ENCODE measurements around the gene BANK1. TPM values are rescaled to one million over a fixed set of nuclear protein-coding genes. Genes with fewer than 3 reads are reported as not detected.

The BANK1 gene
- total RNA-seq, 2 experiments from 2014 or later, result 0.20 to 0.22 TPM

- peaks cover 3% of the 10 kb centered on the region for H3K9me3 Mint-ChIP-seq
- no peaks in the 10 kb centered on the region for H3K4me1 ChIP-seq (ENCODE audit: insufficient read depth, low read length)
- no peak for ATAC-seq (ENCODE audit: poor library complexity)
These were observed 201.9 kb downstream of the BANK1 start for GRCh38 chr4:101992446-101992845.

GRCh38 chr4:101993002-101993841, 202.7 kb downstream of the BANK1 start:
- Histone ChIP-seq H3K36me3 (ENCODE audit: insufficient read depth, low read length) (no peaks in the 10 kb centered on the region), H3K4me1 (ENCODE audit: insufficient read depth, low read length) (no peaks in the 10 kb centered on the region), H3K4me3 (ENCODE audit: low read length) (no peak overlapping the region), H3K9me3 (ENCODE audit: control insufficient read depth in 1 of 2, insufficient read depth in 1 of 2, low read length in 2 of 2) (no peaks in the 10 kb centered on the region), H3K27me3 (ENCODE audit: control insufficient read depth in 1 of 2, insufficient read depth in 2 of 2, low read length in 2 of 2) (no peaks in the 10 kb centered on the region), H3K27ac (ENCODE audit: low read depth in 1 of 2, low read length in 2 of 2) (no peak overlapping the region)
- no peaks in the 10 kb centered on the region for H3K27me3 Mint-ChIP-seq
- H3K4me1 Mint-ChIP-seq (ENCODE audit: low read depth), result no peaks in the 10 kb centered on the region
- no peak for DNase-seq
- no peaks in the 10 kb centered on the region for H3K36me3 Mint-ChIP-seq (ENCODE audit: low read depth)
- CTCF ChIA-PET, result no interaction called here
- ATAC-seq (ENCODE audit: poor library complexity), result no peak
- TF ChIP-seq CTCF (IDR thresholded peaks at IDR 0.05), result no peak
- POLR2A ChIA-PET, result no interaction called here
- intact Hi-C loops (cut with DNase I, micrococcal nuclease), result no loop called here
- H3K4me3 Mint-ChIP-seq, result no peak overlapping the region
- peaks cover 3% of the 10 kb centered on the region for H3K9me3 Mint-ChIP-seq
- no peak overlapping the region for H3K27ac Mint-ChIP-seq

More at GRCh38 chr4:101992446-101992845, 201.9 kb downstream of the BANK1 start:
- H3K27me3 ChIP-seq (ENCODE audit: control insufficient read depth in 1 of 2, insufficient read depth in 2 of 2, low read length in 2 of 2), result no peaks in the 10 kb centered on the region
- no peak overlapping the region for H3K4me3 ChIP-seq (ENCODE audit: low read length)
- TF ChIP-seq CTCF (IDR thresholded peaks at IDR 0.05), result no peak
- H3K27ac ChIP-seq (ENCODE audit: low read depth in 1 of 2, low read length in 2 of 2), result no peak overlapping the region
- Mint-ChIP-seq H3K27ac (no peak overlapping the region), H3K4me3 (no peak overlapping the region), H3K27me3 (no peaks in the 10 kb centered on the region), H3K36me3 (ENCODE audit: low read depth) (no peaks in the 10 kb centered on the region), H3K4me1 (ENCODE audit: low read depth) (no peaks in the 10 kb centered on the region)
- H3K9me3 ChIP-seq (ENCODE audit: control insufficient read depth in 1 of 2, insufficient read depth in 1 of 2, low read length in 2 of 2), result no peaks in the 10 kb centered on the region
- H3K36me3 ChIP-seq (ENCODE audit: insufficient read depth, low read length), result no peaks in the 10 kb centered on the region
- intact Hi-C loops (cut with DNase I, micrococcal nuclease), result no loop called here
- DNase-seq, result no peak
- ChIA-PET CTCF (no interaction called here), POLR2A (no interaction called here)

GRCh38 chr4:101993842-101994775, 203.6 kb downstream of the BANK1 start:
- POLR2A ChIA-PET, result no interaction called here
- Histone ChIP-seq H3K27ac (ENCODE audit: low read depth in 1 of 2, low read length in 2 of 2) (no peak overlapping the region), H3K9me3 (ENCODE audit: control insufficient read depth in 1 of 2, insufficient read depth in 1 of 2, low read length in 2 of 2) (no peaks in the 10 kb centered on the region), H3K4me1 (ENCODE audit: insufficient read depth, low read length) (no peaks in the 10 kb centered on the region), H3K27me3 (ENCODE audit: control insufficient read depth in 1 of 2, insufficient read depth in 2 of 2, low read length in 2 of 2) (peaks cover 0 to 5% of the 10 kb centered on the region in 2 experiments), H3K4me3 (ENCODE audit: low read length) (no peak overlapping the region), H3K36me3 (ENCODE audit: insufficient read depth, low read length) (no peaks in the 10 kb centered on the region)
- H3K9me3 Mint-ChIP-seq, result peaks cover 3% of the 10 kb centered on the region
- no peak overlapping the region for H3K4me3 Mint-ChIP-seq
- CTCF ChIA-PET, result no interaction called here
- TF ChIP-seq CTCF (IDR thresholded peaks at IDR 0.05), result no peak
- ATAC-seq (ENCODE audit: poor library complexity), result no peak
- H3K36me3 Mint-ChIP-seq (ENCODE audit: low read depth), result no peaks in the 10 kb centered on the region
- H3K27me3 Mint-ChIP-seq, result no peaks in the 10 kb centered on the region
- intact Hi-C loops (cut with DNase I, micrococcal nuclease), result no loop called here
- H3K4me1 Mint-ChIP-seq (ENCODE audit: low read depth), result no peaks in the 10 kb centered on the region
- H3K27ac Mint-ChIP-seq, result no peak overlapping the region
- no peak for DNase-seq

Data from CD4-positive, alpha-beta T cell (primary cell).